ENCODE data around the gene TRAK1.

The TRAK1 gene

GRCh38 chr3:42275217-42275616, 184.1 kb downstream of the TRAK1 start:
- no peak for DNase-seq (ENCODE audit: low read depth in 2 of 2)
